A673 (cell line): Measurements from ENCODE around the gene NEK1. TPM values are rescaled to one million over a fixed set of nuclear protein-coding genes. Genes with fewer than 3 reads are reported as not detected.
"Not testable (repeated sequence)": the region's sequence is repeated elsewhere in the genome, so short reads cannot be mapped to it uniquely, and the experiment has no call there.

Source experiments
- BruUV-seq: library from RNA; stranded (reverse); fragments of 400-500 nt; replicated peaks from 2 replicates; lab custom pipeline; 2021; lab: Mats Ljungman, UMichigan
- CTCF ChIA-PET: fragments of 300-600 bp; sonication (Branson Sonifier 250); formaldehyde crosslinking; loops from one replicate; lab custom pipeline; 2022; ENCODE audit warnings: antibody characterized with exemption; lab: Charles Lee
- POLR2A ChIA-PET: fragments of 300-600 bp; sonication (Branson Sonifier 250); formaldehyde crosslinking; loops from one replicate; lab custom pipeline; 2022; ENCODE audit warnings: antibody characterized with exemption; ENCODE audit not compliant: low non-redundant PET; lab: Charles Lee
- DNase-seq: peaks from one replicate; pipeline ENCODE4 v3.0.0-alpha.2; 2015; ENCODE audit warnings: low spot score
- H3K27ac ChIP-seq: fragments of 200-600 bp; sonication (generic); 2 replicates; pipeline ENCODE4 v1.5.1; 2016; ENCODE audit warnings: mixed run types, low read depth, mild to moderate bottlenecking, mixed read lengths, antibody characterized with exemption, low read length; ENCODE audit not compliant: poor library complexity, severe bottlenecking
- H3K27me3 ChIP-seq: fragments of 200-600 bp; sonication (generic); replicated peaks from 2 replicates; pipeline ENCODE4 v1.6.1; 2017; ENCODE audit warnings: mixed run types, low read depth, mild to moderate bottlenecking, mixed read lengths, antibody characterized with exemption, low read length; ENCODE audit not compliant: insufficient read depth, poor library complexity
- H3K36me3 ChIP-seq: fragments of 200-600 bp; sonication (generic); 2 replicates; pipeline ENCODE4 v1.6.1; 2016; ENCODE audit warnings: mixed run types, mild to moderate bottlenecking, mixed read lengths, antibody characterized with exemption, low read length; ENCODE audit not compliant: insufficient read depth, poor library complexity, severe bottlenecking
- H3K4me1 ChIP-seq: fragments of 200-600 bp; sonication (generic); 2 replicates; pipeline ENCODE4 v1.6.1; 2017; ENCODE audit warnings: mixed run types, mild to moderate bottlenecking, mixed read lengths, antibody characterized with exemption, low read length; ENCODE audit not compliant: insufficient read depth, poor library complexity, severe bottlenecking
- H3K4me3 ChIP-seq: fragments of 200-600 bp; sonication (generic); 2 replicates; pipeline ENCODE4 v1.5.1; 2016; ENCODE audit warnings: low read depth, mixed run types, mild to moderate bottlenecking, mixed read lengths, low read length; ENCODE audit not compliant: poor library complexity, severe bottlenecking
- H3K9me3 ChIP-seq: fragments of 200-600 bp; sonication (generic); 2 replicates; pipeline ENCODE4 v1.6.1; 2016; ENCODE audit warnings: mixed run types, low read depth, mild to moderate bottlenecking, mixed read lengths, antibody characterized with exemption, low read length; ENCODE audit not compliant: poor library complexity, severe bottlenecking
- CTCF ChIP-seq: fragments of 300-800, 200-600 bp; sonication (generic); conservative IDR thresholded peaks from 2 replicates; pipeline ENCODE4 v1.5.1; 2017; ENCODE audit warnings: low read depth, mild to moderate bottlenecking, antibody characterized with exemption, low read length, moderate library complexity, mixed read lengths
- EZH2 ChIP-seq: fragments of 200-600 bp; sonication (generic); IDR thresholded peaks from 2 replicates; pipeline ENCODE4 v1.6.1; 2017; ENCODE audit warnings: borderline replicate concordance, low read depth, mild to moderate bottlenecking, mixed read lengths, antibody characterized with exemption, low read length; ENCODE audit not compliant: poor library complexity, severe bottlenecking
- intact Hi-C: fragments of 100-400 bp; cut with micrococcal nuclease; formaldehyde crosslinking; loops from one replicate; pipeline ENCODE4 v1.10.0; 2022; ENCODE audit not compliant: unreplicated experiment
- total RNA-seq: library from RNA; stranded (reverse); gene quantifications from 2 replicates; pipeline ENCODE4 v1.2.3, GENCODE V29; 2021

The NEK1 gene
- total RNA-seq, 1 experiment from 2014 or later, result 12.9 TPM

DNA sequence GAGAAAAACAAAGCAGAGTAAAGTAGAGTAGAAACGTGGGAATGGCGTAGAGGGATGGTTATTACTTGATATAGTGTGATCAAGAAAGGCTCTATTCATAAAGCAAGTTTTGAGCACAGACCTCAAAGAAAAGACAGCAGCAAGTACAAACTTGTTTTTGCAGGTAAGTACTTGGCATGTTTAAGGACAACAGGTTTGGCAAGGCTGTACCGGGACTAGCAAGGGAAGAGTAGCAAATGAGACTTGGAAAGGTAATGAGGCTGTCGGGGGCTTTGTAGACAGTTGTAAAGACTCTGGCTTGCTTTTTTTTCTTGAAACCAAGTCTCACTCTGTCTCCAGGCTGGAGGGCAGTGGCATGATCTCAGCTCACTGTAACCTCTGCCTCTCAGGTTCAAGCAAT lies 40.9 kb downstream of the NEK1 start:
- Histone ChIP-seq H3K4me1 (no peaks in the 10 kb centered on the region), H3K27ac (no peak overlapping the region), H3K9me3 (no peaks in the 10 kb centered on the region), H3K27me3 (no peaks in the 10 kb centered on the region), H3K4me3 (no peak overlapping the region), H3K36me3 (no peaks in the 10 kb centered on the region)
- intact Hi-C loops, result no loop called here
- no peak for DNase-seq
- no TSS peak for BruUV-seq
- POLR2A ChIA-PET, result no interaction called here
- TF ChIP-seq EZH2 (no peak), CTCF (no peak)
- CTCF ChIA-PET, result no interaction called here

- H3K27ac ChIP-seq, DNase-seq, BruUV-seq, intact Hi-C loops, POLR2A ChIA-PET, H3K9me3 ChIP-seq, H3K27me3 ChIP-seq, H3K4me1 ChIP-seq, H3K36me3 ChIP-seq, CTCF ChIA-PET, H3K4me3 ChIP-seq: not testable (repeated sequence)
Measured at GRCh38 chr4:169571012-169571411, 41.4 kb downstream of the NEK1 start.

DNA sequence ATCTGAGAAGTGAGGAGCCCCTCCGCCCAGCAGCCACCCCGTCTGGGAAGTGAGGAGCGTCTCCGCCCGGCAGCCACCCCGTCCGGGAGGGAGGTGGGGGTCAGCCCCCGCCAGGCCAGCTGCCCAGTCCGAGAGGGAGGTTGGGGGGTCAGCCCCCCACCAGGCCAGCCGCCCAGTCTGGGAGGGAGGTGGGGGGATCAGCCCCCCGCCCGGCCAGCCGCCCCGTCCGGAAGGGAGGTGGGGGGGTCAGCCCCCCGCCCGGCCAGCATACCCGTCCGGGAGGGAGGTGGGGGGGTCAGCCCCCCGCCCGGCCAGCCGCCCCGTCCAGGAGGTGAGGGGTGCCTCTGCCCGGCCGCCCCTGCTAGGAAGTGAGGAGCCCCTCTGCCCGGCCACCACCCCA lies 42.1 kb downstream of the NEK1 start:
- BruUV-seq, H3K36me3 ChIP-seq, H3K27ac ChIP-seq, CTCF ChIA-PET, H3K4me1 ChIP-seq, H3K27me3 ChIP-seq, intact Hi-C loops, H3K9me3 ChIP-seq, H3K4me3 ChIP-seq, DNase-seq, POLR2A ChIA-PET: not testable (repeated sequence)

DNA sequence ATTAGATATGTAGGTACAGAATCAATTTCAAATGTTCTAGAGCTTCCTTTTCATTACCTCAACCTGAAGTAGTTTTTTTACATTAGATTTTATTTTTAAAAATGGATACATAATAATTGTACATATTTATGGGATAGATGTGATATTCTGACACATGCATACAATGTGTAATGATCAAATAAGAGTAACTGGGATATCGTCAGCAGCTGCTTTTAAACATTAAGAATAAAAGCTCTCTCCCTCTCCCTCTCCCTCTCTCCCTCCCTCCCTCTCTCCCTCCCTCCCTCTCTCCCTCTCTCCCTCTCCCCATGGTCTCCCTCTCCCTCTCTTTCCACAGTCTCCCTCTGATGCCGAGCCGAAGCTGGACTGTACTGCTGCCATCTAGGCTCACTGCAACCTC lies 43.2 kb downstream of the NEK1 start:
- H3K27ac ChIP-seq, BruUV-seq, intact Hi-C loops, DNase-seq, H3K4me3 ChIP-seq, H3K36me3 ChIP-seq, H3K27me3 ChIP-seq, H3K9me3 ChIP-seq, H3K4me1 ChIP-seq, POLR2A ChIA-PET, CTCF ChIA-PET: not testable (repeated sequence)

DNA sequence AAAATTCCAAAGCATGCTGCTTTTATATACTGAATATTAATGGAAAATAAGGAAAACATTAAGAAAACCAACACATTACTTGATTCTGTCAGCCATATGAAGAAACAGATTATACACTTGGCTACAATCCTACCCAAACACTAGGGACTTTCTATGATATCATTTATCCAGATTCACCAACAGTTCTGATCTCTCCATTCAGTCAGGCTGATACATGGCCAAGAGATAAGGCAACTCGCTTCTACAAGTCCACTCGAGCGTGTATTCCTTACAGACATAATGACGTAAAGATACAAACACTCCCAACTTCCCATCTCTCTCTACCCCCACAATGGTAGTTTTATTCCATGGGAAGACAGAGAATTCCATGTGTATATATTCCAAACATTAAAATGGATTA lies 44.5 kb downstream of the NEK1 start:
- ChIA-PET CTCF (no interaction called here), POLR2A (no interaction called here)
- Histone ChIP-seq H3K9me3 (no peaks in the 10 kb centered on the region), H3K36me3 (no peaks in the 10 kb centered on the region), H3K27ac (no peak overlapping the region), H3K4me3 (no peak overlapping the region), H3K27me3 (no peaks in the 10 kb centered on the region), H3K4me1 (no peaks in the 10 kb centered on the region)
- BruUV-seq, result no TSS peak
- intact Hi-C loops, result no loop called here
- DNase-seq, result no peak
- TF ChIP-seq EZH2 (no peak), CTCF (no peak)
